Measurements from ENCODE around the gene DKK3. TPM values are rescaled to one million over a fixed set of nuclear protein-coding genes. Genes with fewer than 3 reads are reported as not detected.

DKK3 gene
- total RNA-seq, 1 experiment from 2014 or later, result 14.6 TPM

GRCh38 chr11:11960687-11961086 is 47.7 kb downstream of the DKK3 start:
- intact Hi-C loops (cut with micrococcal nuclease; ENCODE audit: unreplicated experiment), result no loop called here
- H3K27me3 Mint-ChIP-seq (ENCODE audit: unreplicated experiment), result no peaks in the 10 kb centered on the region
- H3K27ac Mint-ChIP-seq (ENCODE audit: unreplicated experiment), result no peak overlapping the region
- CTCF ChIA-PET, result no interaction called here
- BruUV-seq (replicated peaks), result no TSS peak
- peaks cover 16% of the 10 kb centered on the region for H3K36me3 Mint-ChIP-seq (ENCODE audit: insufficient read depth, unreplicated experiment)
- TF ChIP-seq CTCF (IDR thresholded peaks at IDR 0.05; ENCODE audit: unreplicated experiment), result no peak
- DNase-seq, result no peak
- H3K4me3 Mint-ChIP-seq (ENCODE audit: low read depth, unreplicated experiment), result no peak overlapping the region
- no peaks in the 10 kb centered on the region for H3K9me3 Mint-ChIP-seq (ENCODE audit: low read depth, unreplicated experiment)
- no peaks in the 10 kb centered on the region for H3K4me1 Mint-ChIP-seq (ENCODE audit: low read depth, unreplicated experiment)

- CTCF ChIA-PET, result no interaction called here
- no peak overlapping the region for H3K4me3 Mint-ChIP-seq (ENCODE audit: low read depth, unreplicated experiment)
- intact Hi-C loops (cut with micrococcal nuclease; ENCODE audit: unreplicated experiment), result no loop called here
- H3K4me1 Mint-ChIP-seq (ENCODE audit: low read depth, unreplicated experiment), result no peaks in the 10 kb centered on the region
- H3K36me3 Mint-ChIP-seq (ENCODE audit: insufficient read depth, unreplicated experiment), result peaks cover 16% of the 10 kb centered on the region
- no peaks in the 10 kb centered on the region for H3K9me3 Mint-ChIP-seq (ENCODE audit: low read depth, unreplicated experiment)
- TF ChIP-seq CTCF (IDR thresholded peaks at IDR 0.05; ENCODE audit: unreplicated experiment), result no peak
- no TSS peak for BruUV-seq (replicated peaks)
- DNase-seq, result no peak
- H3K27me3 Mint-ChIP-seq (ENCODE audit: unreplicated experiment), result no peaks in the 10 kb centered on the region
- no peak overlapping the region for H3K27ac Mint-ChIP-seq (ENCODE audit: unreplicated experiment)
Measured at GRCh38 chr11:11959601-11960000, 48.8 kb downstream of the DKK3 start.

- CTCF ChIA-PET, result no interaction called here
- peaks cover 18% of the 10 kb centered on the region for H3K36me3 Mint-ChIP-seq (ENCODE audit: insufficient read depth, unreplicated experiment)
- TF ChIP-seq CTCF (IDR thresholded peaks at IDR 0.05; ENCODE audit: unreplicated experiment), result no peak
- no peaks in the 10 kb centered on the region for H3K4me1 Mint-ChIP-seq (ENCODE audit: low read depth, unreplicated experiment)
- no peaks in the 10 kb centered on the region for H3K9me3 Mint-ChIP-seq (ENCODE audit: low read depth, unreplicated experiment)
- intact Hi-C loops (cut with micrococcal nuclease; ENCODE audit: unreplicated experiment), result no loop called here
- DNase-seq, result no peak
- no peak overlapping the region for H3K4me3 Mint-ChIP-seq (ENCODE audit: low read depth, unreplicated experiment)
- BruUV-seq (replicated peaks), result no TSS peak
- no peak overlapping the region for H3K27ac Mint-ChIP-seq (ENCODE audit: unreplicated experiment)
- H3K27me3 Mint-ChIP-seq (ENCODE audit: unreplicated experiment), result no peaks in the 10 kb centered on the region
Measured at GRCh38 chr11:11958403-11959231, 49.8 kb downstream of the DKK3 start.

- Mint-ChIP-seq H3K36me3 (ENCODE audit: insufficient read depth, unreplicated experiment) (peaks cover 32% of the 10 kb centered on the region), H3K9me3 (ENCODE audit: low read depth, unreplicated experiment) (no peaks in the 10 kb centered on the region), H3K27me3 (ENCODE audit: unreplicated experiment) (no peaks in the 10 kb centered on the region), H3K27ac (ENCODE audit: unreplicated experiment) (no peak overlapping the region), H3K4me1 (ENCODE audit: low read depth, unreplicated experiment) (no peaks in the 10 kb centered on the region), H3K4me3 (ENCODE audit: low read depth, unreplicated experiment) (no peak overlapping the region)
- CTCF ChIA-PET, result interaction anchor here (0.6 to 1.1 kb wide), 2 partner anchors 11 to 16 kb away, joined by 3 read pairs; no protein-coding TSS in a partner anchor
- TF ChIP-seq CTCF (IDR thresholded peaks at IDR 0.05; ENCODE audit: unreplicated experiment), result no peak
- intact Hi-C loops (cut with micrococcal nuclease; ENCODE audit: unreplicated experiment), result no loop called here
- no TSS peak for BruUV-seq (replicated peaks)
- no peak for DNase-seq
Measured at GRCh38 chr11:11956006-11956405, 52.4 kb downstream of the DKK3 start.

Measured in Calu3 (cell line).